Neural progenitor cell (in vitro differentiated cells): ENCODE data around the gene GPR173.

Source experiments
- EZH2 ChIP-seq: fragments of 200-600 bp; sonication (generic); IDR thresholded peaks from 2 replicates; pipeline ENCODE4 v1.6.1; 2017; ENCODE audit warnings: antibody characterized with exemption, mild to moderate bottlenecking, moderate library complexity
- EZH2phosphoT487 ChIP-seq: fragments of 200-600 bp; sonication (generic); IDR thresholded peaks from 2 replicates; pipeline ENCODE4 v1.6.1; 2017; ENCODE audit warnings: antibody characterized with exemption
- TF ChIP-seq, protein P1 (sequence below): fragments of 200-600 bp; sonication (generic); IDR thresholded peaks from 2 replicates; pipeline ENCODE4 v1.5.1; 2017; ENCODE audit warnings: antibody characterized with exemption, mild to moderate bottlenecking

DNA sequence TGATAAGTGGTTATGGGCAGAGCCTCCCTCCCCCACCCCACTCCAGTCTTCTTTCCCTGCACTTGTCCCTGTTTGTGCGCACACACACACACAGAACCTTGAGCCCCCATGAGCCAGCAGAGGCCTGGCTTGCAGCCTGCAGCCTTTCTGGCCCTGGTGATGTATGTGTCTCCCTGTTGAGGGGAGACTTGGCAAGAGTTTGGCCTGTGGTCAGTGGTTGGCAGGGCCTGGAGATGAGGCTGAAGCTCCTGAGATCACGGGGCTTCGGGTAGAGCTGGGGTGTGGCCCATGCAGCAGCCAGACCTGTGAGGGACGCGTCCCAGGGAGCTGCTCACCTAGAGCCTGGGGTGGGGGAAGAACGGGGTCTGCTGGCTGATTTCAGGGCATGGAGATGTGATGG is 2.3 kb downstream of the GPR173 start:
- TF ChIP-seq EZH2: no peak
- TF ChIP-seq, protein P1, sequence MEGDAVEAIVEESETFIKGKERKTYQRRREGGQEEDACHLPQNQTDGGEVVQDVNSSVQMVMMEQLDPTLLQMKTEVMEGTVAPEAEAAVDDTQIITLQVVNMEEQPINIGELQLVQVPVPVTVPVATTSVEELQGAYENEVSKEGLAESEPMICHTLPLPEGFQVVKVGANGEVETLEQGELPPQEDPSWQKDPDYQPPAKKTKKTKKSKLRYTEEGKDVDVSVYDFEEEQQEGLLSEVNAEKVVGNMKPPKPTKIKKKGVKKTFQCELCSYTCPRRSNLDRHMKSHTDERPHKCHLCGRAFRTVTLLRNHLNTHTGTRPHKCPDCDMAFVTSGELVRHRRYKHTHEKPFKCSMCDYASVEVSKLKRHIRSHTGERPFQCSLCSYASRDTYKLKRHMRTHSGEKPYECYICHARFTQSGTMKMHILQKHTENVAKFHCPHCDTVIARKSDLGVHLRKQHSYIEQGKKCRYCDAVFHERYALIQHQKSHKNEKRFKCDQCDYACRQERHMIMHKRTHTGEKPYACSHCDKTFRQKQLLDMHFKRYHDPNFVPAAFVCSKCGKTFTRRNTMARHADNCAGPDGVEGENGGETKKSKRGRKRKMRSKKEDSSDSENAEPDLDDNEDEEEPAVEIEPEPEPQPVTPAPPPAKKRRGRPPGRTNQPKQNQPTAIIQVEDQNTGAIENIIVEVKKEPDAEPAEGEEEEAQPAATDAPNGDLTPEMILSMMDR: no peak
- TF ChIP-seq EZH2phosphoT487: no peak
